Left ventricle myocardium inferior (tissue), 1 donor: ENCODE measurements around the gene OR2J1. TPM values are rescaled to one million over a fixed set of nuclear protein-coding genes. Genes with fewer than 3 reads are reported as not detected.
"Not testable (repeated sequence)": the region's sequence is repeated elsewhere in the genome, so short reads cannot be mapped to it uniquely, and the experiment has no call there.

ENCODE experiments used
- DNase-seq: peaks from one replicate; pipeline ENCODE4 v3.0.0-alpha.2; 2020
- H3K27ac ChIP-seq: fragments of 200-600 bp; replicated peaks from 2 replicates; pipeline ENCODE4 v1.8.0; 2021
- H3K27me3 ChIP-seq: fragments of 200-600 bp; 2 replicates; pipeline ENCODE4 v1.8.0; 2021; ENCODE audit warnings: low read depth
- H3K36me3 ChIP-seq: fragments of 200-600 bp; 2 replicates; pipeline ENCODE4 v1.8.0; 2021
- H3K4me1 ChIP-seq: fragments of 200-600 bp; 2 replicates; pipeline ENCODE4 v1.8.0; 2021
- H3K4me3 ChIP-seq: fragments of 200-600 bp; 2 replicates; pipeline ENCODE4 v1.8.0; 2021; ENCODE audit warnings: mild to moderate bottlenecking, moderate library complexity
- H3K9me3 ChIP-seq: fragments of 200-600 bp; replicated peaks from 2 replicates; pipeline ENCODE4 v1.8.0; 2021
- CTCF ChIP-seq: fragments of 200-600 bp; IDR thresholded peaks from 2 replicates; pipeline ENCODE4 v1.8.0; 2021; ENCODE audit warnings: antibody characterized with exemption, mild to moderate bottlenecking, borderline replicate concordance
- intact Hi-C: fragments of 100-400 bp; cut with micrococcal nuclease; formaldehyde crosslinking; loops from one replicate; pipeline ENCODE4 v1.11.0; 2022
- total RNA-seq: library from RNA; stranded (reverse); fragmentation: NEBNext Ultra II Directional; extraction: Animal tissue kit (Norgen Biotek cat#: 25700); gene quantifications from one replicate; pipeline ENCODE4 v1.2.1, GENCODE V29; 2021
- donor health status: DM: no; HTN: yes; CAD: no; lungs with severe emphysema.

The OR2J1 gene
- total RNA-seq, 1 donor from 2014 or later: not detected

GRCh38 chr6:29082457-29082856 lies 16.8 kb upstream of the OR2J1 start:
- Histone ChIP-seq H3K36me3 (no peaks in the 10 kb centered on the region), H3K4me1 (no peaks in the 10 kb centered on the region), H3K27ac (no peak overlapping the region), H3K27me3 (peaks cover 8% of the 10 kb centered on the region), H3K9me3 (no peaks in the 10 kb centered on the region), H3K4me3 (no peak overlapping the region)
- intact Hi-C loops: no loop called here
- no peak for TF ChIP-seq CTCF
- DNase-seq: no peak

- TF ChIP-seq CTCF: no peak
- Histone ChIP-seq H3K9me3 (no peaks in the 10 kb centered on the region), H3K27me3 (peaks cover 6% of the 10 kb centered on the region), H3K27ac (no peak within 1 kb of the TSS), H3K36me3 (no peaks in the 10 kb centered on the region), H3K4me1 (no peaks in the 10 kb centered on the region), H3K4me3 (no peak within 1 kb of the TSS)
- intact Hi-C loops: no loop called here
- no peak for DNase-seq
Measured at GRCh38 chr6:29087213-29087612, 12.1 kb upstream of the OR2J1 start, which contains the start of gene OR2B3. TSS of gene OR2B3 (minus strand) at chr6:29087313. CDS start at chr6:29087248, 65 bp downstream.

GRCh38 chr6:29092957-29093356 lies 6.3 kb upstream of the OR2J1 start:
- H3K36me3 ChIP-seq: no peaks in the 10 kb centered on the region
- no peak for TF ChIP-seq CTCF
- no peak overlapping the region for H3K27ac ChIP-seq
- no peak for DNase-seq
- H3K4me1 ChIP-seq: no peaks in the 10 kb centered on the region
- no peak overlapping the region for H3K4me3 ChIP-seq
- H3K9me3 ChIP-seq: no peaks in the 10 kb centered on the region
- H3K27me3 ChIP-seq: no peaks in the 10 kb centered on the region
- intact Hi-C loops: no loop called here

DNA sequence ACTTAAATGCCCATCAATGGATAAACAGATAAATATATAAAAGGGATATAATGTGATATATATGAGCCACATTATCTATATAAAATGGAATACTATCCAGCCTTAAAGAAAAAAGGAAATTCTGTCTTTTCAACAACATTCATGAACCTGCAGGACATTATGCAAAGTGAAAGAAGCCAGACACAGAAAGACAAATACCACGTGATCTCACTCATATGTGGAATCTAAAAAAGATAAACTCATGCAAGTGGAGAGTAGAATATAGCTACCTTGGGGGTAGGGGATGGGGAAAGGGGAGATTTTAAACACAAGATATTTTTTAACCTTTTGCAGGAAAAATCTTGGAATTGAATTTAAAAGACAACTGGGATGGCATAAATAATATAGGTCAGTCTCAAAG lies 1.5 kb upstream of the OR2J1 start:
- intact Hi-C loops: no loop called here
- no peak for DNase-seq
- H3K36me3 ChIP-seq: no peaks in the 10 kb centered on the region

GRCh38 chr6:29107758-29108157 lies 8.5 kb downstream of the OR2J1 start, which contains the start of gene OR2J3:
TSS of gene OR2J3 (plus strand) at chr6:29108058. CDS start at chr6:29111891, 3,833 bp downstream.
- no peaks in the 10 kb centered on the region for H3K27me3 ChIP-seq
- H3K4me1 ChIP-seq: no peaks in the 10 kb centered on the region
- intact Hi-C loops: no loop called here
- no peak within 1 kb of the TSS for H3K4me3 ChIP-seq
- H3K27ac ChIP-seq: no peak within 1 kb of the TSS
- DNase-seq: no peak
- no peak for TF ChIP-seq CTCF
- no peaks in the 10 kb centered on the region for H3K36me3 ChIP-seq
- H3K9me3 ChIP-seq: no peaks in the 10 kb centered on the region

More for the DNA sequence above, 1.5 kb upstream of the OR2J1 start:
- Histone ChIP-seq H3K4me3 (no peak overlapping the region), H3K27ac (no peak overlapping the region), H3K9me3 (no peaks in the 10 kb centered on the region), H3K27me3 (no peaks in the 10 kb centered on the region), H3K4me1 (no peaks in the 10 kb centered on the region)
- no peak for TF ChIP-seq CTCF

DNA sequence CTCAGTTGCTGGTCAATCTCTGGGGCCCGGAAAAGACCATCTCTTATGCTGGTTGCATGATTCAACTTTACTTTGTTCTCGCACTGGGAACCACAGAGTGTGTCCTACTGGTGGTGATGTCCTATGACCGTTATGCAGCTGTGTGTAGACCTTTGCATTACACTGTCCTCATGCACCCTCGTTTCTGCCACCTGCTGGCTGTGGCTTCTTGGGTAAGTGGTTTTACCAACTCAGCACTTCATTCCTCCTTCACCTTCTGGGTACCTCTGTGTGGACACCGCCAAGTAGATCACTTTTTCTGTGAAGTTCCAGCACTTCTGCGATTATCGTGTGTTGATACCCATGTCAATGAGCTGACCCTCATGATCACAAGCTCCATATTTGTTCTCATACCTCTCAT lies 12.8 kb downstream of the OR2J1 start:
- H3K9me3 ChIP-seq: no peaks in the 10 kb centered on the region
- intact Hi-C loops: no loop called here
- no peak for TF ChIP-seq CTCF
- H3K4me1 ChIP-seq: no peaks in the 10 kb centered on the region
- DNase-seq: no peak
- H3K4me3 ChIP-seq: no peak overlapping the region
- no peak overlapping the region for H3K27ac ChIP-seq
- no peaks in the 10 kb centered on the region for H3K36me3 ChIP-seq
- no peaks in the 10 kb centered on the region for H3K27me3 ChIP-seq

GRCh38 chr6:29114964-29115363 lies 15.7 kb downstream of the OR2J1 start:
- H3K4me3 ChIP-seq, H3K4me1 ChIP-seq, intact Hi-C loops, H3K36me3 ChIP-seq, H3K27ac ChIP-seq, H3K27me3 ChIP-seq, DNase-seq, H3K9me3 ChIP-seq: not testable (repeated sequence)
